HG03066 (cell line): Measurements from ENCODE around the gene MAP7.

ENCODE experiments used
- ATAC-seq: cut with Tn5 transposase; IDR thresholded peaks from one replicate; pipeline ENCODE4 v1.9.1; 2021; ENCODE audit warnings: low read depth; ENCODE audit not compliant: unreplicated experiment

Gene MAP7

GRCh38 chr6:136534268-136534667 lies 16.0 kb downstream of the MAP7 start:
- no peak for ATAC-seq

- no peak for ATAC-seq
Measured at GRCh38 chr6:136533487-136533886, 16.7 kb downstream of the MAP7 start.

- ATAC-seq = no peak
Measured at GRCh38 chr6:136532030-136532429, 18.2 kb downstream of the MAP7 start.

GRCh38 chr6:136529710-136530109 lies 20.5 kb downstream of the MAP7 start:
- no peak for ATAC-seq

GRCh38 chr6:136528477-136528876 lies 21.7 kb downstream of the MAP7 start:
- no peak for ATAC-seq

- no peak for ATAC-seq
Measured at GRCh38 chr6:136527831-136528230, 22.4 kb downstream of the MAP7 start.

GRCh38 chr6:136526937-136527336 lies 23.3 kb downstream of the MAP7 start:
- ATAC-seq = no peak

- no peak for ATAC-seq
Measured at GRCh38 chr6:136526196-136526930, 23.9 kb downstream of the MAP7 start.

- no peak for ATAC-seq
Measured at GRCh38 chr6:136525586-136526195, 24.5 kb downstream of the MAP7 start.

GRCh38 chr6:136524936-136525413 lies 25.2 kb downstream of the MAP7 start:
- no peak for ATAC-seq

GRCh38 chr6:136524339-136524935 lies 25.8 kb downstream of the MAP7 start:
- ATAC-seq = no peak

- no peak for ATAC-seq
Measured at GRCh38 chr6:136523196-136523595, 27.0 kb downstream of the MAP7 start.

- ATAC-seq = no peak
Measured at GRCh38 chr6:136522636-136523035, 27.6 kb downstream of the MAP7 start.

- no peak for ATAC-seq
Measured at GRCh38 chr6:136521911-136522310, 28.3 kb downstream of the MAP7 start.

GRCh38 chr6:136521427-136521826 lies 28.8 kb downstream of the MAP7 start:
- ATAC-seq = no peak

GRCh38 chr6:136520517-136520916 lies 29.7 kb downstream of the MAP7 start:
- ATAC-seq = no peak

GRCh38 chr6:136517582-136517981 lies 32.6 kb downstream of the MAP7 start:
- no peak for ATAC-seq

GRCh38 chr6:136517002-136517401 lies 33.2 kb downstream of the MAP7 start:
- no peak for ATAC-seq

- no peak for ATAC-seq
Measured at GRCh38 chr6:136514591-136514990, 35.6 kb downstream of the MAP7 start.

- no peak for ATAC-seq
Measured at GRCh38 chr6:136511926-136512325, 38.3 kb downstream of the MAP7 start.

- ATAC-seq = no peak
Measured at GRCh38 chr6:136511397-136511796, 38.8 kb downstream of the MAP7 start.

GRCh38 chr6:136510782-136511181 lies 39.4 kb downstream of the MAP7 start:
- ATAC-seq = no peak
